IPS-11a (cell line): ENCODE measurements around the gene AIPL1.

Experiments used
- H3K4me3 ChIP-seq: one replicate; pipeline ENCODE4 v1.5.1; 2013; ENCODE audit warnings: low read depth, low read length, control low read depth

The AIPL1 gene

DNA sequence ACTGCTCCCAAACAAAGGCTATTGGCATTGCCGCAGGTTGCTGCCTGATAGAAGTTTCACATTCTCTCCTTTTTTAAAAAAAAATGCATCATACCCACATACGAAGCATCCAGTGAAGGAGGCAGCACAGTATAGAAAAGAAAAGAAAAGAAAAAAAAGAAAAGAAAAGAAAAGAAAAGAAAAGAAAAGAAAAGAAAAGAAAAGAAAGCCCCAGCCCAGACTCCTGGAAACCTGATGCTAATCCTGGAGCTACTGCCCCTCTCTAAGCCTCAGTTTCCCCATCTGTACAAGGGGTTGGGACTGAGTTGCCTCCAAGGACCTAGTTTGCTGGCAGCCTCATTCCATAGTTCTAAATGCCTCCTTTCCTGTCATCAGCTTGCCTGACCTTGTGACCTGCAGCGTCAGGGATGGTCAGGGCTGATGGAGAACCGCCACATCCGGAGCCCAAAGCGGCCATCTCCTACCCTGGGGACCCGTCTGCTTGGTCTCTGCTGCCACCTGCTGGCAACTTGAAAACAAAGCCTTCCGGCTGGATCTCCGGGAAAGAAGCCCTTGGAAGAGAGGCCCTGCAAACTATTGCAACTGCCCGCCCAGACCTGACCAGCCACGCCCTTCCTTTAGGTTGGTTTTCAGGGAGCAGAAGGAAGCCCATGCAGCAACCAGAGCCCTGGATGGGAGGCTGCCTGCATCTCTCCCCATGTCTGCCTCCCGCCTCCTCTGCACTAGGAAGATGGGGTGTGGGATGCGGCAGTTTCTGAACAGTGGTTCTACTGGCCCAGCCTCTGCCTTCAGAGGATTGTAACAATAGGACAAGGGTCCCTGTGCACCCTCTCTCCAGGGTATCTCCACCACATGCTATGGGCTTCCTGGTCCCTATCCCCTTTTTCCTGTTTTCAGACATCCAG is 13.0 kb downstream of the AIPL1 start:
- H3K4me3 ChIP-seq, result no peak overlapping the region

DNA sequence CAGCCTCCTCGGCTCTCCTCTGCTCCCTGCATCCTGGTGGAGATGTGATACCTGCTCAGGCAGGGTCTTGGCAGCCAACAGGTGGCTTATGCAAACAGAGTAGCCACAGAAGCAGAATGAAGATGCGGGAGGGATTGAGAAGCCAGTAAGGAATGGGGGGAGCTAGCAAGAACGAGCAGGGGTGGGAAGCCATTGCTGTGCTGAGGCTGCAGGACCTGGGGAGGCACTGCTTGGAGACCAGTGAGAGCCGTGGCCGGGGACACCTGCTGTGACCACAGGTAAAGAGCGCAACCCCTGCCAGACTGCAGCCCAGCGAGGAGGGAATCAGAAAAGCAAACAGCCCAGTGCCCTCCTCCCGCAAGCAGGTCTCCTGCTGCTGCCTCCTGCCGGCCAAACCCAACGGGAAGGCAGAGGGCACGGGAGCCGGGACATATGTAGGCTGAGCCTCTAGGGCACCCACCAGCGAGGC is 14.7 kb downstream of the AIPL1 start:
- H3K4me3 ChIP-seq, result no peak overlapping the region

DNA sequence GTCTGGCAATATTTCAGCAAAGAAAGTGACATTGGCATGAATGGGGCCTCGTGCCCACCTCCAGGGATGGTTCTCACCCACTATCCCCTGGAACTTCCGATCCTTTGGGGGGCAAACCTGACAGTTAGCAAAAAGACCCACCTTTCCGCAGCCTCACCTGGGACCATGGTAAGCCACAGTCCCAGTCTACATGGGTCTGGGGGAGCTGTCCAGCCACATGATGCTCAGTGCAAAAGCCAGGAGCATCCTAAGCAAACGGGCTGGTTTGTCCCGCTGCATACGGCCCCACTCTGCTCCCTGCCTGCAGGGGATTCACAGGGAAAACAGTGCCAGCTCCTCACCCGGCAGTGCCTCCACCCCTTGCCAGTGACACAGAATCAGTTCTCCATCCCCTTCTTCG is 19.3 kb downstream of the AIPL1 start:
- no peak overlapping the region for H3K4me3 ChIP-seq

DNA sequence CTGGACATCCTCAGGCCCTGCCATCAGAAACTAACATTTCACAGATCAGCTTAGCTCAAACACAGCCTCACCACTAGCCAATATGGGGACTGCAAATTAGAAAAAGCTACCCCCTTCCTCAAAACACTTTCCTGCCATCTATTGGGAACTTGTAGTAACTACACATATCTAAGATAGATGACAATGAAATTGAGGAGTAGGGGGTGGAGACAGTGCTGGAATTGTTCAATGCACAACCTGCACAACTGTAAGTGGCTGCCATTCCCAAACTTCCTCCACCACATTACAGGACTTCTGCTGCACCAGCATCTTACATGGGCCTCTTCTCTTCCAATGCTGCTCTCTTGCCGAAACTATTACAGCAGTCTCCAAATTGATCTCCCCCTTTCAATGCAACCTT is 21.9 kb downstream of the AIPL1 start:
- no peak overlapping the region for H3K4me3 ChIP-seq

DNA sequence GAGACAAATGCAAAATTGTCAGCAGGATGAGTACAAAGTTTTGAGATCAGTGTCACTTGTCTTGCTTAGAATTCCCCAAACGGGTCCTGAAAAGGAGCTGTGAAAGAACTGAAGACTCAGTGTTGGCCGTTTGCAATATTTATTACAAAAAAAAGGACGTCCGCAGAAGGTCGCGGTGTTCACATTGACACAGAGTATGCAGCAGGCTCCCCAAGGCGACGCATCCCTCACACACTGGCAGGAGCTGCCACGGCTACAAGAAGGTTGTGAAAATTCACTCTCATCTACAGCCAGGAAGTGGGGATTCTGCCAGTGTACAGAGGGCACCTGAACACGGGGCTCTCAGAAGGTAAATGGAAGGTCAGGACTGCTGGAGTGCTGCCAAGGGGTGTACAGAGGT is 26.2 kb downstream of the AIPL1 start:
- no peak overlapping the region for H3K4me3 ChIP-seq

DNA sequence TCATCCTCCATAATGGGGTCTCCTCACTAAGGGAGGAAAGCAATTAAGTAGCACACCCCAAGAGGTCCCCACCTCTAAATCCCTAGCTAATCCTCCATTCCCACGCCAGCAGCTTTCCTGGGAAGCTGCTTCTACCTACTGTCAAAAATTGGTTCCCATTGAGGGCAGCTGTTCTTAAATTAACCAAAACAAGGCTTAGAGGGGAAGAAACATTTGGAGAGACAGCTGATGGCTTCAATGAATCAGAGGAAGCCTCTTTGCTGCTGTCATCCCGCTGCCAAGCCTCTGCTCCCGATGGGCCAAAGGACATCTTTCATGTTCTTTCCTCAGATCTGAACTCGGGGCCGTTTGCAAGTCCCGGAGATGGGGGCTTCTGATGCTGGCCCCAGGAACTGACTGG is 26.6 kb downstream of the AIPL1 start:
- no peak overlapping the region for H3K4me3 ChIP-seq

DNA sequence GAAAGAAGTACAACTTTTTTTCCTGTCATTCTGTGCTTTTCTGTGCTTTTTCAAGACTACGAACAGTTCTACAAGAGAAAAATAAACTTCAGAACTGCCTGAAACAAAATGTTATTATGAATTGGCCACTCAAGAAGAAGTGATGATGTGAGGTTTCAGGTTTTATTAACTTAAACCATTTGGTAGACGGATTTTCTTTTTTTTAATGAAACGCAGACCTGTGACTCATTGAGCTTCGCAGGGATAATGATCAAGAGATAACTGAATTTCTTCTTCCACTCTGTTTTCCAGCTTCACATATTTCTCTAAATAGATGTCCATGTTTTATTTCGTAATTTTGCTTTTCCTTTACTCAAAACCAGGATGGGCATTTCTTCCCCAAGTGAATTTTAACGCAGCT is 32.7 kb downstream of the AIPL1 start:
- H3K4me3 ChIP-seq, result no peak overlapping the region

DNA sequence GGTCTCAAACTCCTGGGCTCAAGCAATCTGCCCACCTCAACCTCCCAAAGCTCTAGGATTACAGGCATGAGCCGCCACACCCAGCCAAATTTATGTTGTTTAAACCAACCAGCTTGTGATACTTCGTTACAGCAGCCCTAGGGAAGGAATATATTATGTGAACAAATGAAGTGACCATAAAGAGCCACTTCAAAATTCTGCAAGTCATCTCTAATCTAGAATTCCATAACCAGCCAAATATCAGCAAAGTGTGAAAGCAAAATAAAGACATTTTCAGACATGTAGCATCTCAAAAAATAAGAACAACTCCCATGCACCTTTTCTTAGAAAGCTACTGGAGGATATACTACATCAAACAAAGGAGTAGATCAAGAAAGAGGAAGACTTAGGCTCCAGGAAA is 36.0 kb downstream of the AIPL1 start:
- H3K4me3 ChIP-seq, result no peak overlapping the region

DNA sequence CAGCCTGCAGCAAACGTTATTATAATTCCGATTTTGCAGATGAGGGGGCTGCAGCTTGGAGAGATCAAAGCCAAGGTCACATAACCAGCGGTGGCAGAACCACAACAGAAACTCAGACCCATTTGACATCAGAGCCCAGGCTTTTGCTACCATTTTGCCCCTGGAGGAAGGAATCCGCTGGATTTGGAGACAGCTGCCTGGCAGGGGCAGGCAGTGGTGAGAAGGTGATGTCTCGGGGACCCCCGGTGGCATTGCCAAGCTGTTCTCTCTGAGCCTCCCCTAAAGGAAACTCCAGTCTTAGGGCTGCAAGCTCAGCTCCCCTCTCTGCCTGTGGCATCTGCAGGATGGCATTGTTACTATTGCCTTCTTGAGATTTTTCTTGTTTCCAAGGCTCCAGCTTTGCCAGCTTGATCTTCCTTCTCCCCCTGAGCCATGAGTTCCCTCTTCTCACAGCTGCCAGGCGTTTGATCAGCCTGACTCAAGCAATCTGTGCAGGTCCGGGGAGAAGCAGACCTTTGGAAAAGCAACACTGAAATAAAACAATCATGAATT is 40.8 kb downstream of the AIPL1 start:
- H3K4me3 ChIP-seq, result no peak overlapping the region

DNA sequence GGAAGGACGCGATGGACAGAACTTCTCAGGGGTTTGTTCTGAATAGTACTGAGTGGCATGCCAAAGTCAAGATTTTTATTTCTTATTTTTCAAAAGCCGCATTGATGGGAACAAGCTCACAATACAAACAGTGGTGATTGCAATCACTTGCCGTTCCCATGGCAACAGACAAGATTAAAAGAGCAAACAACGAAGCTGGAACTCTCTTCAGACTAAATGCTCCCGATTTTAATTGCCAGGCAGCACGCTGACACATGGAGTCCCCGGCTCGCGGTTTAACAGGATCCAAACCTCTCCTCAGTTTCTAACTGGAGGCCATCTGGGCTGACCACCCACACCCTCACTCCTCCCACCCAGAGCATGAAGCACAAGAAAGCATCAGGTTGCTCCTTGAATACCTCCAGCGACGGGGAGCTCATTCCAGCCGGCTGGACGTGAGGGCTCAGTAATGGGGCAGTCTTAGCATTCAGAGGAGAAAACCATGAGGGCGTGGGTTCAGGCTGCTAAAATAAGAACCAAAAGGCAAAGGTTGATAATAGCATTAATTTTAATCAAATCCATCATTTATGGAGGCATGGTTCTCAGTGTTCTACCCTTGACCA is 41.5 kb downstream of the AIPL1 start:
- no peak overlapping the region for H3K4me3 ChIP-seq

DNA sequence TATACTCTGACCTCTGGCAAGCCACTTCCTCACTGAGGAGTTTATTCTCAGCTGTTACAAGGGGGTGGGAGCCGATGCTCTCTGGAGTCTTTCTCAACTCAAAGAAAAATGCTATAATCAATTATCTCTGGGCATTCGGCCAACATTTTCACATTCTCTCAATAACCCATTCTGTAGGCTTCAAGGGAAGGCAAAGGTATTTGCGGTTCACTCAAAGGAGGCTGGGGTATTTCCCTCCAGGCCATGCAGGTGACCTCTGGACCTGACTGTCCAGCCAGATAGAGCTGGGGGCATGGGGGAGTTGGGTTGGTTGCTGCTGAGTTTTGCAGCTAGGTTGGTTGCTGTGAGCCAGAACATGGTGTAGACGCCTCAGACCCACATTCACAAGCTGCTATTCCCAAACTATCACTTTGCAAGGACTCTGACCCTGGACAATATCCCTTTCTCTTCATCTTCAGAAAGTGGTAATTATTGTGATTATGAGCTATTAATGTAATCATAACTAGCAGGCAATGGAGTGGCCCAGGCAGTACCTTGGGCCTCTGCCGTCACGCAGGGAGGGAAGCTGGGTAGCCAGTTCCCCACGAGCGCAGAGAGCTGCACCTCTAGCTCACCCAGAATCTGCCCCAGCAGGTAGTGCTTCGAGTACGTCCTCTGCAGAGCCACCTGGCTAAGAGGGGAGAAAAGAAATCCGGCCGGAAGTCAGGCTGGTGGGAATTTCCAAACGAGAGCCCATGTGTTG is 42.1 kb downstream of the AIPL1 start:
- no peak overlapping the region for H3K4me3 ChIP-seq

DNA sequence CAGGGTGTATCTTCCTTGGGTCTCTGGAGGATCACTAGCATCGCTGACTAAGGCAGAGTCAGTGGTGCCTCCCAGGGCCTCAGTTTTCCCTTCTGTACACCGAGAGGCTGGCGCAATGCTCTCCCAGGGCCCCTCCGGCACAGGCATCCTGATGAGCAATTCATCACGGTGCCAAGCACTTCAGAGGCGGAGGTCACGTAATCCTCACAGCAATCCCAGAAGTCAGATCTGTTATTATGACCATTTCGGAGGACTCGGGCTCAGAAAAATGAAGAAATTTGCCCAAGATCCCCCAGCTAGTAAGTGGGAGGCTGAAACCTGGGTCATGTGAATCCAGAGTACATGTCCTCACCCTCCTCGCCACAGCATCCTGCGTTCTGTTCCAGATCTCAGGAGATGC is 46.5 kb downstream of the AIPL1 start:
- H3K4me3 ChIP-seq, result no peak overlapping the region

DNA sequence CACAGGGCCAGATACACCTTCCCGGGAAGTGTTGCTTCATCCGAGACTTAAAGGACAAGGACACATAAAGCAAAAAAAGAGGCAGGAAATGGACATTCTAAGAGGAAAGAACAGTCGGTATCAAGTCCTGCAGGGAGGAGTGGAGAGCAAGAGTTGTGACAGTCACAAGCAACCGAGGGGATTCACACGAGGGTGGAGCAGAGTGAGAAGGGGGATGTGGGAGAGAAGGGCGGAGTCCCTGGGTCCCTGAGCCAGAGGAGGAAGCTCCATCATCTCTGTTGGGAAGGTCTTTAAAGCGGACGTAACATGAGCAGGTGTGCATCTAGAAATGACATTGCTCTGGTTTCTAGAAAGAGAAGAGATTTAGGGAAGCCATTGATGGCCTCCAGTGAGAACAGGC is 47.1 kb downstream of the AIPL1 start:
- no peak overlapping the region for H3K4me3 ChIP-seq

DNA sequence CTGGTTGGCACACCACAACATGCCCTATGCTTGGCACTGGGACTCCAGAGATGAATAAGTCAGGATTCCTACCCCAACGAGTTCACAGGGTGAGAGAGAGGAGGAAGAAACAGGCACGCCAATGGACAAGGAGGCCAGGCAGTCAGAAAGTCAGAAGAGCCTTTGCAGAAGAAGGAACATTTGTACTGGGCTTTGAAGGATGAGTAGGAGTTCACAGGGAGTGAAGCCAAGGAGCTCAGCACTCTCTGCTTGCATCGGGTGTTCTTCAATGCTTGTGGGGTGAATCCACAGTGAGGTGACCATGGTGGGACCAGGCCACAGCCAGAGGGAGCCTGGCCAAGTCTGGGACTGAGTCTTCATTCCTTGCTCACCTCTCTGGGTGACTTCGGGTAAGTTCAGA is 47.5 kb downstream of the AIPL1 start:
- H3K4me3 ChIP-seq, result no peak overlapping the region

DNA sequence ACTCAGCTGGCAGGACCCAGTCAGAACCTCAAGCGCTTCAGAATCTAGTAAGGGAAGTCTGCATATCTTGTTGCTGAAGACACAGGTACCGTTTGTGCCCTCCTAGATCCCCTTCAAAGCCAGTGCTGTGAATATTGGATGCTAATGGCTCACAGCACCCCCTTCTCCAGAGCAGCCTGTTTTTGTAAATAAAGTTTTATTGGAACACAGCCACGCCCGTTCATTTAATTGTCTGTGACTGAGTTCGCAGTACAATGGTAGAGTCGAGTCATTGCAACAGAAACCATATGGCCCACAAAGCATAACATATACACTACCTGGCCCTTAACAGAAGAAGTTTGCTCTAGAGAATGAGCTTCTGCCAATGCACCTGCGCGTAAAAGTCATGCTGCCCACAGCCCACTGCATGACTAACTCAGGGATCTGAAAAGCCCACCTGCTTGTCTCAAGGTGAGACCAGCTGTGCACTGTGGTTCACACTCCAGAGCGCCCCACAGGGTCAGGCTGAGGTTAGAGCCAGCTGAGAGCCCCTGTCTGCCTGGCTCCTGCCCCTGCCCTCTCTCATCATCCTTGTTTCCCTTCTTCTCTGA is 48.8 kb downstream of the AIPL1 start:
- no peak overlapping the region for H3K4me3 ChIP-seq

DNA sequence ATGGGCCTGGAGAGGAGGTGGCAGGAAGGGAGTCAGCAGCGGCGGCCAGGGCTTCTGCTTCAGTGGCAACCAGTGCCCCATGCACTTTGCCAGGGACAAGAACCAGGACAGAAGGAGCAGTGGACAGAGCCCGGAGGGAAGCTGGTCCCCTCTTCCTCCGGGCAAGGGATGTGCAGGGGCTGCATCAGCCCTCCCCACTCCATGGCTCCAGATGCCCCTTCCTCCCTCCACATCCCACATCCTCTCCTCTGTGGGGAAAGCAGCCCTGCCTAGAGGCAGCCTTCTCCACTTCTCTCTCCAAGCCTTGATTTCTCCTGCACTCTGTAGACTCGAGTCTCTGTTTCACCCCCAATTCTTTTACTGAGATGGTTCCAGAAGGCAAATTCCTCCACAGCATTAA is 50.4 kb downstream of the AIPL1 start:
- no peak overlapping the region for H3K4me3 ChIP-seq

DNA sequence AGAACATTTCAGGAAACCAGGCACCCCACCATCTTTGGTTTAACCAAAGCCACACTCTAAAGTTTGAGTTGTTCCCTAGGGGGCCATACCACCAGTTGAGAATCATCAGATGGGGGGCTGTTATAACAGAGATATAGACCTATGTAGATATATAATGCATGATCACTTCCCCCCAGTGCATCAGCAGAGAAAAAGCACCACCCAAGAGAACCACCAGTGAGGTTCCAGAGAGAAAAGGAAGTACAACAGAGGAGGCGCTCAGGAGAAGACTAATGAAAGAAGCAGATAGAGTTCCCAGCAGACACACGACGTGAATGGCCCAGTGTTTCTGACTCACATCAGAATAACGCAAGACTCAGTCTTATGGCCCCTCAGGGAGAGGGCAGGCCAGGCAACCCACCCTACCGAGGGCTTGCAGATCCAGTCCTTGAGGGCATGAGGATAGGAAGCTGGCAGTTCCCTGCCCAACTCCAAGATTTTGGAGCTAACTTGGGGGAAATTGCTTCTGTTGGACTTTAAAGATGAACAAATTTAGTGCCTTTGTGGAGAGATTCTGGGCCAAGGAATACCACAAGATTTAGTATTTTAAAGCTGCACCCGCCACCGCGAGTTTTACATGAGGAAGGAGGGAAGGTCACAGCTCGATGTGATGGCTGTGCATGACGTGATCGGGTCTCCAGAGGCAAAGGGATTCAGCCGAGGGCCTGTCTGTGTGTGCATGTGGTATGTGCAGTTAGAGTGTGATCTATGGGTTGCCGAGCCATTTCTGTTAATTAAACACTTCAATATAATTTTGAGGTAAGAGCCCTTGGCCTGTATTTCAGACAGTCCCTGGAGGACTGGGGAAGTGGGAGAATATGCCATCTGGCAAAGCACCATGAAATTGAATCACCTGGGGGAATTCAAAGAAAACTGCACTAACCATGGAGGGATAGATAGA is 53.1 kb downstream of the AIPL1 start:
- H3K4me3 ChIP-seq, result no peak overlapping the region

DNA sequence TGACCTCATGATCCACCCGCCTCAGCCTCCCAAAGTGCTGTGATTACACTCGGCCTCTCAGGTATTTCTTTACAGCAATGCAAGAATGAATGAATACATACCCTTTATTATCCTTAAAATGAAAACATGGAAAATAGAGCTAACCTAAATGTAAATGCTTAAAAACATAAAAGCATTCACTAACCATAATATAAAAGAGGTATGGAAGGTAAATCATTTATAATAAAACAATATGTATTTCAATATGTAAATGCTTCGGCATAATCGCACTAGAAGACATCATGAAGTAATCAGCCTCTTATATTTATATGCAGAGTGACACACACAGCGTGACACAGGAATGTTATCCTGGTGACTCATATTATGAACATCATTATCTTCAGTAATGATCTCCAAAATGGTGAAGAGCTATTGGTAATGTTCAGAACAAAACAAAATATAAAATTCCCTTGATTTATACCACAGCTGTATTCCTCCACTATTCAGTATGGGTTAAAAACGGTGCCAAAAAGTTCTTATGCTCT is 53.9 kb downstream of the AIPL1 start:
- H3K4me3 ChIP-seq, result no peak overlapping the region

DNA sequence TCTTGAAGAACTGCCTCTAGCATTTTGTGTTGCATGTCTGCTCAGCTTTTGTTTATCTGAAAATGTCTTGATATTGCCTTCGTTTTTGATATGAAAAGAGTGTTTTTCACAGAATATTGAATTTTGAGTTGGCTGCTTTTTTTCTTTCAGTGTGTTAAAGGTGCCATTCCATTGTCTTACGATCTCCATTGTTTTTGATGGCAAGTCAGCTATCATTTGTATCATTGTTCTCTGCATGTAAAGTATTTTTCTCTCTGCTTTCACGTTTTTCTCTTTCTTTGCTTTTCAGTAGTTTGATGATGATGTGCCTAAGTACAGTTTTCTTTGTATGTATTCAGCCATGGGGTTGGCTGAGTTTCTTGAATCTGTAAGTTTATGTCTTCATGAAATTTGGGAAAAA is 57.0 kb downstream of the AIPL1 start:
- H3K4me3 ChIP-seq, result no peak overlapping the region

DNA sequence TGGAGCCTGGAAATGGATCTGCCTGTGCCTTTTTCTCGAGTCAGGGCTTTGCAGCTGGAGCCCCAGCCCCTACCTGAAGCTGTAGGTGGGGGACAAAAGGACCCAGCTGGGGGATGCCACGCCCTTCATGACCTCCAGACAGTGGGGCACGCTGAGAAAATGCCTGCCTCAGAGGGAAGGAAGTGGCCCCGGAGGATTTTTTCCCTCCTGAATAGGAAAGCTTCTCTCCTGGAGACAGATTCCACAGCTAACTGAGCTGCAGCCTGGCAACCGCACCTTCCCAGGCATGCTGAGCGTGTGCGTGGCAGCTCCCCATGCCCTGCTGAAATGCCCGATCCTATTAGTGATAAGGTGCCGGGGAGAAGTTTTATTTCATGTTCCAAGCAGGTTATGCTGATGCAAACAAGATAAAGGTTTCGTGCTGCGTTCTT is 58.0 kb downstream of the AIPL1 start:
- H3K4me3 ChIP-seq, result no peak overlapping the region
